GM12874 (cell line): ENCODE measurements around the gene SLC22A5.

ENCODE experiments used
- CTCF ChIP-seq: IDR thresholded peaks from 2 replicates; pipeline ENCODE4 v1.5.1; 2011; ENCODE audit warnings: low read depth, mild to moderate bottlenecking, control low read depth, low read length, moderate library complexity; ENCODE audit not compliant: insufficient read depth

SLC22A5 gene

GRCh38 chr5:132376694-132377641 lies 7.5 kb downstream of the SLC22A5 start:
- TF ChIP-seq CTCF, result no peak

- TF ChIP-seq CTCF, result no peak
Observed at GRCh38 chr5:132377738-132378137, 8.2 kb downstream of the SLC22A5 start.

- no peak for TF ChIP-seq CTCF
Observed at GRCh38 chr5:132378580-132378979, 9.1 kb downstream of the SLC22A5 start.

GRCh38 chr5:132380047-132380446 lies 10.5 kb downstream of the SLC22A5 start:
- no peak for TF ChIP-seq CTCF

- no peak for TF ChIP-seq CTCF
Observed at GRCh38 chr5:132380741-132381140, 11.2 kb downstream of the SLC22A5 start.

GRCh38 chr5:132381614-132382013 lies 12.1 kb downstream of the SLC22A5 start:
- TF ChIP-seq CTCF, result no peak

DNA sequence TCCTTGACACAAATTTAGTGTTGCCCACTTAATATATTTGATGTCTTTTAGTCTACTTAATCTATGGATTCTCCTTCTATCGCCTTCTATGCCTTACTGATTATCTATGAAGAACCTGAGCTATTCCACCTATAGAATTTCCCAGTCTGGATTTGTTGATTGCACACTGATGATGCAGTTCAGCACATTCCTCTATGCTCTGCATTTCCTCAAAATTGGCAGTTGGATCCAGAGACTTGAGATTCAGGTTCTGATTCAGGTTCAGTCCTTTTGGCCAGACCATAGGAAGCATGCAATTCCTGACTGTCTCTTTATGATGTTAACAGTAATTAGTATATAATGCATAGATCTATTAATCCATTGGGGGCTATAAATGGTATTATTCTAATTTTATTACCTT lies 13.8 kb downstream of the SLC22A5 start:
- no peak for TF ChIP-seq CTCF
